Esophagus squamous epithelium (tissue), 5 donors: ENCODE data around the gene FGGY. TPM values are rescaled to one million over a fixed set of nuclear protein-coding genes. Genes with fewer than 3 reads are reported as not detected.

Experiments used
- DNase-seq: peaks from one replicate; lab custom pipeline; 2025; lab: John Stamatoyannopoulos, UW
- H3K27ac ChIP-seq, 4 donors: fragments of 200-600 bp; sonication (generic); one replicate each; pipeline ENCODE4 v1.5.1; 2016 to 2019; ENCODE audit warnings: mild to moderate bottlenecking in 1 of 4
- H3K27me3 ChIP-seq, 4 donors: fragments of 200-600 bp; sonication (generic); 1 replicate in 3 of 4; 2 replicates in 1 of 4; pipeline versions ENCODE4 v1.5.1 to v1.6.0; 2017 to 2021; ENCODE audit warnings: antibody characterized with exemption in 1 of 4
- H3K36me3 ChIP-seq, 3 donors: fragments of 200-600 bp; sonication (generic); one replicate each; pipeline ENCODE4 v1.5.1; 2016 to 2019
- H3K4me1 ChIP-seq, 3 donors: fragments of 200-600 bp; sonication (generic); one replicate each; pipeline ENCODE4 v1.5.1; 2017 to 2019
- H3K4me3 ChIP-seq, 4 donors: fragments of 200-600 bp; sonication (generic); 1 replicate in 3 of 4; 2 replicates in 1 of 4; pipeline ENCODE4 v1.5.1; 2016 to 2019; ENCODE audit warnings: mild to moderate bottlenecking in 2 of 4, moderate library complexity in 1 of 4
- H3K9me3 ChIP-seq, 3 donors: fragments of 200-600 bp; sonication (generic); one replicate each; pipeline ENCODE4 v1.5.1; 2016 to 2019
- CTCF ChIP-seq, 6 experiments: fragments of 450-650 bp in 4 of 6; fragments of 200-600 bp in 2 of 6; sonication (generic) in 2 of 6; IDR thresholded peaks; one replicate each; pipeline ENCODE4 v1.5.1; 2016 to 2019; ENCODE audit warnings: antibody characterized with exemption in 6 of 6, mild to moderate bottlenecking in 4 of 6, moderate library complexity in 4 of 6
- POLR2A ChIP-seq, 4 donors: fragments of 450-650 bp; IDR thresholded peaks; one replicate each; pipeline ENCODE4 v1.6.1; 2017; ENCODE audit warnings: antibody characterized with exemption in 4 of 4, mild to moderate bottlenecking in 4 of 4, moderate library complexity in 3 of 4
- WGBS, 2 donors: methylation state at CpG; one replicate each; pipeline ENCODE4 v1.1.5; 2018; 5-methylcytosine and 5-hydroxymethylcytosine counted together
- intact Hi-C: fragments of 100-400 bp; cut with DNase I; formaldehyde crosslinking; loops from one replicate; pipeline ENCODE4 v1.15.0; 2022
- total RNA-seq, 4 donors: library from RNA; depleted of rRNA; stranded (reverse); fragments of >200 nt; gene quantifications; one replicate each; pipeline ENCODE4 v1.1.0, GENCODE V29; 2016
- donor health status: DM: yes; HTN: yes; CAD: no.

FGGY gene
- total RNA-seq, 4 donors from 2014 or later, result 6.0 to 18.1 (median 9.3) TPM

- H3K4me1 ChIP-seq, result peaks cover 0 to 7% (median 4%) of the 10 kb centered on the region in 3 donors
- intact Hi-C loops, result no loop called here
- no peak overlapping the region for H3K4me3 ChIP-seq
- no peak for DNase-seq
- H3K9me3 ChIP-seq, result no peaks in the 10 kb centered on the region
- H3K27ac ChIP-seq, result peak overlapping the region in 1 of 4 donors; percentile 11
- H3K36me3 ChIP-seq, result no peaks in the 10 kb centered on the region
- no peaks in the 10 kb centered on the region for H3K27me3 ChIP-seq
- TF ChIP-seq CTCF (IDR thresholded peaks at IDR 0.05) (no peak), POLR2A (IDR thresholded peaks at IDR 0.05) (no peak)
- 82 to 83% methylated on average over 5 of the region's 5 CpGs for WGBS, 2 donors
Observed at GRCh38 chr1:59549066-59549837, 252.4 kb downstream of the FGGY start.

GRCh38 chr1:59549903-59550302 lies 253.0 kb downstream of the FGGY start:
- DNase-seq, result no peak

GRCh38 chr1:59552007-59552406 lies 255.1 kb downstream of the FGGY start:
- 66 to 72% methylated on average over 2 to 3 of the region's 3 CpGs for WGBS, 2 donors
- Histone ChIP-seq H3K27ac (no peak overlapping the region), H3K4me1 (peaks cover 0 to 7% (median 4%) of the 10 kb centered on the region in 3 donors), H3K36me3 (peaks cover 0 to 7% (median 0%) of the 10 kb centered on the region in 3 donors), H3K9me3 (no peaks in the 10 kb centered on the region), H3K4me3 (no peak overlapping the region), H3K27me3 (no peaks in the 10 kb centered on the region)
- TF ChIP-seq CTCF (IDR thresholded peaks at IDR 0.05), result no peak
- TF ChIP-seq POLR2A (IDR thresholded peaks at IDR 0.05), result no peak
- DNase-seq, result no peak
- intact Hi-C loops, result no loop called here

More at GRCh38 chr1:59549903-59550302, 253.0 kb downstream of the FGGY start:
- H3K9me3 ChIP-seq, result no peaks in the 10 kb centered on the region
- H3K4me3 ChIP-seq, result no peak overlapping the region
- no peaks in the 10 kb centered on the region for H3K36me3 ChIP-seq
- intact Hi-C loops, result no loop called here
- H3K4me1 ChIP-seq, result peaks cover 0 to 7% (median 4%) of the 10 kb centered on the region in 3 donors
- H3K27me3 ChIP-seq, result no peaks in the 10 kb centered on the region
- 68 to 76% methylated on average over 3 of the region's 3 CpGs for WGBS, 2 donors
- TF ChIP-seq CTCF (IDR thresholded peaks at IDR 0.05), result no peak
- TF ChIP-seq POLR2A (IDR thresholded peaks at IDR 0.05), result no peak
- peak overlapping the region; percentile 16 to 71 (median 55) for H3K27ac ChIP-seq

GRCh38 chr1:59553371-59553770 lies 256.5 kb downstream of the FGGY start:
- H3K36me3 ChIP-seq, result peaks cover 0 to 7% (median 0%) of the 10 kb centered on the region in 3 donors
- peaks cover 0 to 9% (median 0%) of the 10 kb centered on the region in 3 donors for H3K9me3 ChIP-seq
- TF ChIP-seq POLR2A (IDR thresholded peaks at IDR 0.05) (no peak), CTCF (IDR thresholded peaks at IDR 0.05) (no peak)
- WGBS, 2 donors, result 75 to 95% methylated on average over 4 of the region's 4 CpGs
- intact Hi-C loops, result no loop called here
- no peaks in the 10 kb centered on the region for H3K27me3 ChIP-seq
- H3K4me3 ChIP-seq, result no peak overlapping the region
- peaks cover 0 to 7% (median 4%) of the 10 kb centered on the region in 3 donors for H3K4me1 ChIP-seq
- DNase-seq, result no peak
- no peak overlapping the region for H3K27ac ChIP-seq

- no peak for TF ChIP-seq CTCF (IDR thresholded peaks at IDR 0.05)
- TF ChIP-seq POLR2A (IDR thresholded peaks at IDR 0.05), result no peak
- H3K27ac ChIP-seq, result no peak overlapping the region
- H3K4me1 ChIP-seq, result peaks cover 0 to 7% (median 4%) of the 10 kb centered on the region in 3 donors
- no peak for DNase-seq
- H3K9me3 ChIP-seq, result peaks cover 0 to 16% (median 0%) of the 10 kb centered on the region in 3 donors
- intact Hi-C loops, result no loop called here
- no peaks in the 10 kb centered on the region for H3K27me3 ChIP-seq
- peaks cover 0 to 7% (median 0%) of the 10 kb centered on the region in 3 donors for H3K36me3 ChIP-seq
- WGBS, 2 donors, result 83 to 89% methylated on average over 8 of the region's 8 CpGs
- no peak overlapping the region for H3K4me3 ChIP-seq
Observed at GRCh38 chr1:59554011-59554663, 257.2 kb downstream of the FGGY start.
